Liver (tissue), 9 donors: ENCODE measurements around the gene ERMAP. TPM values are rescaled to one million over a fixed set of nuclear protein-coding genes. Genes with fewer than 3 reads are reported as not detected.

Experiments
- DNase-seq: peaks from one replicate; pipeline ENCODE4 v3.0.0-alpha.2; 2017; ENCODE audit warnings: low spot score
- H3K27ac ChIP-seq, 2 donors: one replicate each; pipeline ENCODE4 v1.7.0; 2013; ENCODE audit warnings: inconsistent platforms in 2 of 2, low read length in 2 of 2, control low read depth in 1 of 2, low read depth in 1 of 2, mild to moderate bottlenecking in 1 of 2
- H3K27me3 ChIP-seq, 4 donors: one replicate each; pipeline versions ENCODE4 v1.6.1 to v1.7.0; 2013; ENCODE audit warnings: low read length in 3 of 4, inconsistent platforms in 1 of 4, mild to moderate bottlenecking in 1 of 4, moderate library complexity in 1 of 4; ENCODE audit not compliant: control insufficient read depth in 4 of 4, insufficient read depth in 4 of 4
- H3K36me3 ChIP-seq, 4 donors: one replicate each; pipeline versions ENCODE4 v1.6.1 to v1.7.0; 2013; ENCODE audit warnings: low read length in 3 of 4, mild to moderate bottlenecking in 3 of 4, low read depth in 1 of 4, moderate library complexity in 1 of 4; ENCODE audit not compliant: control insufficient read depth in 4 of 4, insufficient read depth in 3 of 4
- H3K4me1 ChIP-seq, 4 donors: one replicate each; pipeline versions ENCODE4 v1.6.1 to v1.7.0; 2013; ENCODE audit warnings: low read length in 3 of 4, mild to moderate bottlenecking in 3 of 4, moderate library complexity in 1 of 4; ENCODE audit not compliant: control insufficient read depth in 4 of 4, insufficient read depth in 4 of 4
- H3K4me3 ChIP-seq, 3 donors: one replicate each; pipeline versions ENCODE4 v1.6.1 to v1.7.0; 2013; ENCODE audit warnings: low read length in 3 of 3, control low read depth in 1 of 3, low read depth in 1 of 3, mild to moderate bottlenecking in 1 of 3
- H3K9ac ChIP-seq, 2 donors: one replicate each; pipeline ENCODE4 v1.7.0; 2013; ENCODE audit warnings: low read length in 2 of 2, mild to moderate bottlenecking in 2 of 2, moderate library complexity in 2 of 2, control low read depth in 1 of 2, low read depth in 1 of 2
- H3K9me3 ChIP-seq, 4 donors: one replicate each; pipeline versions ENCODE4 v1.6.1 to v1.7.0; 2013; ENCODE audit warnings: low read length in 3 of 4; ENCODE audit not compliant: control insufficient read depth in 4 of 4
- ATF3 ChIP-seq: IDR thresholded peaks from 2 replicates; pipeline ENCODE4 v1.6.1; 2016; ENCODE audit warnings: antibody characterized with exemption
- CTCF ChIP-seq: fragments of 150-350 bp; IDR thresholded peaks from 2 replicates; pipeline ENCODE4 v1.5.1; 2017; ENCODE audit warnings: improper control_type of control experiment, low read depth, low read length; ENCODE audit not compliant: missing input control
- EGR1 ChIP-seq, 2 donors: IDR thresholded peaks; 2 replicates each; pipeline ENCODE4 v1.6.1; 2016 to 2018; ENCODE audit warnings: antibody characterized with exemption in 2 of 2, low read depth in 2 of 2
- FOXA1 ChIP-seq: IDR thresholded peaks from 2 replicates; pipeline ENCODE4 v1.6.1; 2016; ENCODE audit warnings: antibody characterized with exemption
- FOXA2 ChIP-seq: IDR thresholded peaks from 2 replicates; pipeline ENCODE4 v1.6.1; 2016; ENCODE audit warnings: antibody characterized with exemption
- GABPA ChIP-seq, 2 donors: IDR thresholded peaks in 1 of 2; conservative IDR thresholded peaks in 1 of 2; 2 replicates each; pipeline ENCODE4 v1.6.1; 2016; ENCODE audit warnings: antibody characterized with exemption in 2 of 2, mild to moderate bottlenecking in 1 of 2, moderate library complexity in 1 of 2
- HNF4A ChIP-seq, 2 donors: conservative IDR thresholded peaks; 2 replicates each; pipeline ENCODE4 v1.6.1; 2016; ENCODE audit warnings: antibody characterized with exemption in 2 of 2, mild to moderate bottlenecking in 2 of 2
- HNF4G ChIP-seq: IDR thresholded peaks from 2 replicates; pipeline ENCODE4 v1.6.1; 2016; ENCODE audit warnings: antibody characterized with exemption
- JUND ChIP-seq, 2 donors: IDR thresholded peaks; 2 replicates each; pipeline ENCODE4 v1.6.1; 2016; ENCODE audit warnings: antibody characterized with exemption in 2 of 2
- MAX ChIP-seq: IDR thresholded peaks from 2 replicates; pipeline ENCODE4 v1.6.1; 2016; ENCODE audit warnings: antibody characterized with exemption
- NR2F2 ChIP-seq: IDR thresholded peaks from 2 replicates; pipeline ENCODE4 v1.6.1; 2016; ENCODE audit warnings: antibody characterized with exemption
- RAD21 ChIP-seq, 2 donors: IDR thresholded peaks; 2 replicates each; pipeline ENCODE4 v1.6.1; 2016; ENCODE audit warnings: antibody characterized with exemption in 2 of 2, mild to moderate bottlenecking in 2 of 2
- REST ChIP-seq: IDR thresholded peaks from 2 replicates; pipeline ENCODE4 v1.6.1; 2016; ENCODE audit warnings: antibody characterized with exemption, mild to moderate bottlenecking
- RXRA ChIP-seq, 2 donors: IDR thresholded peaks; 2 replicates each; pipeline ENCODE4 v1.6.1; 2017 to 2018; ENCODE audit warnings: antibody characterized with exemption in 2 of 2, mild to moderate bottlenecking in 1 of 2
- SP1 ChIP-seq: IDR thresholded peaks from 2 replicates; pipeline ENCODE4 v1.6.1; 2018; ENCODE audit warnings: antibody characterized with exemption, mild to moderate bottlenecking
- TAF1 ChIP-seq: conservative IDR thresholded peaks from 2 replicates; pipeline ENCODE4 v1.6.1; 2016; ENCODE audit warnings: antibody characterized with exemption, mild to moderate bottlenecking
- YY1 ChIP-seq: IDR thresholded peaks from 2 replicates; pipeline ENCODE4 v1.6.1; 2016; ENCODE audit warnings: antibody characterized with exemption, mild to moderate bottlenecking
- ZBTB33 ChIP-seq: IDR thresholded peaks from 2 replicates; pipeline ENCODE4 v1.6.1; 2016; ENCODE audit warnings: antibody characterized with exemption
- WGBS: extraction: QIAGEN DNeasy Blood & Tissue Kit; methylation state at CpG from one replicate; pipeline ENCODE4 v1.1.7; 2013; 5-methylcytosine and 5-hydroxymethylcytosine counted together
- polyA plus RNA-seq, 2 donors: library from polyadenylated mRNA; stranded (reverse) in 1 of 2; unstranded in 1 of 2; fragments of 200-250 nt in 1 of 2; fragments of >200 nt in 1 of 2; fragmentation: Nextera tagmentation in 1 of 2; extraction: Ambion mirVana in 1 of 2; gene quantifications; one replicate each; pipeline versions ENCODE4 v1.2.1 to v1.2.3, GENCODE V29; 2013 to 2015
- total RNA-seq, 2 donors: library from RNA; depleted of rRNA; stranded (reverse); fragments of >200 nt; gene quantifications; one replicate each; pipeline ENCODE4 v1.2.3, GENCODE V29; 2014
- donor health status: healthy.
- donor health status: healthy.
- donor health status: healthy.
- donor health status: healthy.
- donor health status: healthy.

Gene ERMAP
- total and polyA plus RNA-seq, 4 donors = 3.9 to 96.9 (median 9.0) TPM

- DNase-seq = peak; percentile 85
- Histone ChIP-seq H3K4me3 (peak within 1 kb of the TSS; percentile 66 to 82 (median 77)), H3K9ac (peak within 1 kb of the TSS; percentile 63 to 75), H3K9me3 (peaks cover 0 to 3% (median 0%) of the 10 kb centered on the region in 4 donors), H3K27me3 (no peaks in the 10 kb centered on the region), H3K4me1 (peaks cover 0 to 20% (median 17%) of the 10 kb centered on the region in 4 donors), H3K27ac (peak within 1 kb of the TSS; percentile 64 to 78), H3K36me3 (peaks cover 3 to 22% (median 20%) of the 10 kb centered on the region in 4 donors)
- TF ChIP-seq MAX (peak; percentile 12), SP1 (peak; percentile 92), RXRA (IDR thresholded peaks at IDR 0.05) (peak; percentile 14 to 36), CTCF (peak; percentile 14), JUND (IDR thresholded peaks at IDR 0.05) (peak in 1 of 2 donors; percentile 8), HNF4G (no peak), FOXA2 (peak; percentile 12), EGR1 (IDR thresholded peaks at IDR 0.05; ENCODE audit: low read depth in 2 of 2) (no peak), RAD21 (IDR thresholded peaks at IDR 0.05) (peak; percentile 26 to 48), TAF1 (peak; percentile 36), NR2F2 (no peak), HNF4A (conservative IDR thresholded peaks at IDR 0.05) (peak; percentile 20 to 28), REST (peak; percentile 71), ATF3 (no peak), GABPA (IDR thresholded peaks at IDR 0.05 in 1 of 2, conservative IDR thresholded peaks at IDR 0.05 in 1 of 2) (peak; percentile 69 to 91), YY1 (peak; percentile 35), ZBTB33 (no peak), FOXA1 (no peak)
- WGBS = under 1% methylated on average over 50 of the region's 50 CpGs
Observed at GRCh38 chr1:42846257-42847110, 29.6 kb downstream of the ERMAP start, which contains the start of gene ZNF691. Gene ZNF691 (plus strand): TSS chr1:42846613. CDS start chr1:42849659, 3,046 bp downstream.
